ENCODE measurements around the gene UHRF1. TPM values are rescaled to one million over a fixed set of nuclear protein-coding genes. Genes with fewer than 3 reads are reported as not detected.

Gene UHRF1
- total and polyA plus RNA-seq, 4 donors: 0.06 to 57.4 (median 0.73) TPM

GRCh38 chr19:4977299-4978174 lies 68.2 kb downstream of the UHRF1 start:
- TF ChIP-seq RXRA (IDR thresholded peaks at IDR 0.05) (no peak), SP1 (IDR thresholded peaks at IDR 0.05) (no peak), FOXA2 (IDR thresholded peaks at IDR 0.05) (no peak), GABPA (IDR thresholded peaks at IDR 0.05 in 1 of 2, conservative IDR thresholded peaks at IDR 0.05 in 1 of 2) (no peak), REST (IDR thresholded peaks at IDR 0.05) (no peak), ZBTB33 (IDR thresholded peaks at IDR 0.05) (no peak), TAF1 (conservative IDR thresholded peaks at IDR 0.05) (no peak), JUND (IDR thresholded peaks at IDR 0.05) (no peak), ATF3 (IDR thresholded peaks at IDR 0.05) (no peak), RAD21 (IDR thresholded peaks at IDR 0.05) (no peak), HNF4G (IDR thresholded peaks at IDR 0.05) (no peak), MAX (IDR thresholded peaks at IDR 0.05) (no peak), YY1 (IDR thresholded peaks at IDR 0.05) (no peak), EGR1 (IDR thresholded peaks at IDR 0.05; ENCODE audit: low read depth in 2 of 2) (no peak), CTCF (IDR thresholded peaks at IDR 0.05; ENCODE audit: low read depth, low read length, missing input control) (no peak), NR2F2 (IDR thresholded peaks at IDR 0.05) (no peak), FOXA1 (IDR thresholded peaks at IDR 0.05) (no peak), HNF4A (conservative IDR thresholded peaks at IDR 0.05) (no peak)
- Histone ChIP-seq H3K4me3 (ENCODE audit: low read depth in 1 of 3, low read length in 3 of 3) (no peak overlapping the region), H3K9ac (ENCODE audit: low read depth in 1 of 2, low read length in 2 of 2) (no peak overlapping the region), H3K36me3 (ENCODE audit: control insufficient read depth in 4 of 4, insufficient read depth in 3 of 4, low read depth in 1 of 4, low read length in 3 of 4) (peaks cover 0 to 4% (median 0%) of the 10 kb centered on the region in 4 donors), H3K27me3 (ENCODE audit: control insufficient read depth in 4 of 4, insufficient read depth in 4 of 4, low read length in 3 of 4) (no peaks in the 10 kb centered on the region), H3K4me1 (ENCODE audit: control insufficient read depth in 4 of 4, insufficient read depth in 4 of 4, low read length in 3 of 4) (peaks cover 8 to 51% (median 31%) of the 10 kb centered on the region in 4 donors), H3K27ac (ENCODE audit: low read depth in 1 of 2, low read length in 2 of 2) (no peak overlapping the region), H3K9me3 (ENCODE audit: control insufficient read depth in 4 of 4, low read length in 3 of 4) (no peaks in the 10 kb centered on the region)
- 85% methylated on average over 36 of the region's 36 CpGs for WGBS
- DNase-seq (ENCODE audit: low spot score): no peak
